Heart left ventricle (tissue), 13 donors: ENCODE results near the gene NCOA6.

Source experiments
- CTCF ChIP-seq, 12 donors: fragments of 200-600 bp; sonication (generic) in 4 of 12; IDR thresholded peaks; one replicate each; pipeline versions ENCODE4 v1.5.0 to v1.8.0; 2018 to 2022; ENCODE audit warnings: antibody characterized with exemption in 12 of 12, mild to moderate bottlenecking in 5 of 12
- POLR2A ChIP-seq, 2 donors: fragments of 450-650 bp; IDR thresholded peaks; one replicate each; pipeline ENCODE4 v1.6.1; 2017; ENCODE audit warnings: antibody characterized with exemption in 2 of 2, mild to moderate bottlenecking in 2 of 2, moderate library complexity in 2 of 2
- donor health status: ischemic (EF 13 %, LVEDD 7.1; RV severe dilation, severe dysfunction).
- donor health status: DM: no; HTN: yes; CAD: no.
- donor health status: DM: no; HTN: no; CAD: no.
- donor health status: ischemic (EF 25% LVEDD 6.9; RV normal size, moderate dysfunction).
- donor health status: ischemic (EF 25% LVEDD 5.7; RV mildly dilated, moderate dysfunction).
- donor health status: ischemic (EF 35%, LVEDD 5.7; RV mildly dilated, moderate dysfunction).
- donor health status: nonischemic (EF 11% LVEDD 7.7; RV severe dilation, severe dysfunction).
- donor health status: DM: yes; HTN: yes; CAD: no.
- donor health status: PGD.
- donor health status: ischemic (EF 29% LVEDD 5.4; RV normal size, mild dysfunction).
- donor health status: nonischemic (EF 23%, LVEDD 6.1; RV moderate dilation, normal function).

- TF ChIP-seq POLR2A (IDR thresholded peaks at IDR 0.05) (no peak), CTCF (IDR thresholded peaks at IDR 0.05) (no peak)
These were observed 141.8 kb downstream of the NCOA6 start for GRCh38 chr20:34683667-34684066.
